HepG2 (cell line): ENCODE data around the gene SETD1A. TPM values are rescaled to one million over a fixed set of nuclear protein-coding genes. Genes with fewer than 3 reads are reported as not detected.
A peak's percentile ranks its signal among the peaks of the same experiment; 100 is the strongest.

Source experiments
- DNMT1 ChIP-seq: sonication (generic); formaldehyde crosslinking; IDR thresholded peaks from 2 replicates; pipeline ENCODE4 v1.5.1; 2020; ENCODE audit warnings: mild to moderate bottlenecking, missing genetic modification reagents
- KLF11 ChIP-seq: IDR thresholded peaks from 2 replicates; pipeline ENCODE4 v1.6.1; 2016; ENCODE audit warnings: missing compliant biosample characterization
- KLF6 ChIP-seq: IDR thresholded peaks from 2 replicates; pipeline ENCODE4 v1.8.0; 2016; ENCODE audit warnings: missing biosample characterization, missing genetic modification reagents
- NR1H2 ChIP-seq: sonication (generic); formaldehyde crosslinking; IDR thresholded peaks from 2 replicates; pipeline ENCODE4 v1.8.1; 2022; ENCODE audit warnings: low read depth, missing genetic modification reagents, borderline replicate concordance
- SIN3B ChIP-seq: fragments of 150-350 bp; IDR thresholded peaks from 2 replicates; pipeline ENCODE4 v1.6.1; 2014; ENCODE audit warnings: low read length
- SRY ChIP-seq: sonication (generic); formaldehyde crosslinking; IDR thresholded peaks from 2 replicates; pipeline ENCODE4 v1.8.0; 2022; ENCODE audit warnings: mild to moderate bottlenecking, missing genetic modification reagents
- ZFP36L2 ChIP-seq: sonication (generic); formaldehyde crosslinking; IDR thresholded peaks from 2 replicates; pipeline ENCODE4 v1.4.0; 2020; ENCODE audit warnings: missing genetic modification reagents
- ZFX ChIP-seq: sonication (generic); formaldehyde crosslinking; IDR thresholded peaks from 2 replicates; pipeline ENCODE4 v1.4.0; 2020; ENCODE audit warnings: mild to moderate bottlenecking, low read depth, missing genetic modification reagents, moderate library complexity
- ZNF207 ChIP-seq: fragments of 450-650 bp; IDR thresholded peaks from 2 replicates; pipeline ENCODE4 v1.6.1; 2016; ENCODE audit warnings: antibody characterized with exemption, borderline replicate concordance
- ZNF598 ChIP-seq: sonication (generic); formaldehyde crosslinking; IDR thresholded peaks from 2 replicates; pipeline ENCODE4 v1.5.1; 2020; ENCODE audit warnings: mild to moderate bottlenecking, missing genetic modification reagents, borderline replicate concordance
- ZNF7 ChIP-seq: IDR thresholded peaks from 2 replicates; pipeline ENCODE4 v1.6.1; 2016; ENCODE audit warnings: missing biosample characterization, missing genetic modification reagents
- ZSCAN12 ChIP-seq: sonication (generic); formaldehyde crosslinking; IDR thresholded peaks from 2 replicates; pipeline ENCODE4 v1.9.0; 2021; ENCODE audit warnings: mild to moderate bottlenecking, missing genetic modification reagents
- ZSCAN22 ChIP-seq: sonication (generic); formaldehyde crosslinking; IDR thresholded peaks from 2 replicates; pipeline ENCODE4 v1.4.0; 2020; ENCODE audit warnings: mild to moderate bottlenecking, missing genetic modification reagents
- polyA plus RNA-seq, 8 experiments: library from polyadenylated mRNA; depleted of rRNA in 3 of 8; stranded (reverse) in 7 of 8; unstranded in 1 of 8; fragments of >200 nt; fragmentation: Illumina TruSeq in 4 of 8; extraction: Trizol in 4 of 8; gene quantifications; 2 replicates each; pipeline versions ENCODE4 v1.2.1 to v1.2.3, GENCODE V29; 2011 to 2016; ENCODE audit warnings: low read depth in 4 of 8, missing spikeins in 1 of 8, mixed read lengths in 1 of 8; ENCODE audit not compliant: insufficient read depth in 1 of 8
- total RNA-seq, 5 experiments: library from RNA; depleted of rRNA; stranded (reverse); fragments of >200 nt; fragmentation: Illumina TruSeq; extraction: Trizol; gene quantifications; 2 replicates each; pipeline ENCODE4 v1.2.3, GENCODE V29; 2016; ENCODE audit warnings: low read depth in 1 of 5
- TF ChIP-seq, protein P1 (sequence below): sonication (generic); formaldehyde crosslinking; IDR thresholded peaks from 2 replicates; pipeline ENCODE4; 2020; ENCODE audit warnings: missing genetic modification reagents, mild to moderate bottlenecking, borderline replicate concordance
- TF ChIP-seq, protein P2 (sequence below): sonication (generic); formaldehyde crosslinking; IDR thresholded peaks from 2 replicates; pipeline ENCODE4 v1.4.0; 2020; ENCODE audit warnings: missing genetic modification reagents, low read depth, mild to moderate bottlenecking, borderline replicate concordance
- TF ChIP-seq, protein P3 (sequence below): sonication (generic); formaldehyde crosslinking; IDR thresholded peaks from 2 replicates; pipeline ENCODE4 v1.4.0; 2020; ENCODE audit warnings: mild to moderate bottlenecking, missing genetic modification reagents

SETD1A gene
- total and polyA plus RNA-seq, 2 of the 13 experiments (the other 11 are each of a cell fraction or from before 2014, with no cell fraction given), result 3.8 to 5.6 TPM

DNA sequence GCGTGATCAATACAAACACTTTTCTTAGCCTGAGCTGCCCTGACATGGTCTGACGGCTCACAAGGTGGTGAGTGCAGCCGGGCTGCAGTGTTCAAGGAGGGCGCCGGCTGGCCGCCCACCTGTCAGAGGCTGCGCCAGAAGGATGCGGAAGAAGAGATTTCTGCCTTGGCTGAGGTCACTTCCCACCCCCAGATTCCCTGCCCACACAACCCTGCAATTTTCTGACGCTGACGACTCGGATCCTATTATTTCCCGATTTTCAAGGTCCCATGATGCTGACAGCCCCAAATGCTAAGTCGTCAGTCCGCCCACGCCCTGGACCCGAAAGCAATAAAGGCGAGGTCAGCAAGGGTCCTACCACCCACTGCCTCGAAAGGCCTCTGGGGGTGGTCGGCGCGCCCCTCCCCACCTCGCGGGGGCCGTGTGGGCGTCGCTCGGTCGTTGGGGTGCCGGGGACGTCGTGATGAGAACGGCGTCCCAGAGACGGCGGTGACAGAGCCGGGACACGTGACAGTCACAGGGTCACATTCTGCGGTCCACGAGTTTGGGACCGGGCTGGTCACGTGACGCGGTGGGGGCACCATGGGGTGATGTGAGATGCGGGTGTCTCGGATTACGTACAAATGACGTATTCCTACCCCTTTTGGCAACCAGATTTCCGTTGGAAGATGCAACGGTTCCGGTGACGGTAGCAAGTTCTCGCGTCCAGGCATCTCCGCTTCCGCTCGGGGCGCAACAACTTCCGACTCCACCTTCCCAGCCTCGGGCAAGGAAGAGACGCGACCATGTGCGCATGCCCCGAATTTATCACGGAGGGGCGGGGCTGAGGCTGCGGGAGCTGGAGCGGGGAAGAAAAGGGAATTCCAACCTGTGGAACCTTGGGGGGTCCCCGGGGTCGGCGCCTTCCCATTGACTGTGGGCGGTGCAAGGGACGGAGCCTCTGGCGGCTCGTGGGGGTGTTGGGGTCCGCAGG, 75.5 kb downstream of the SETD1A start, which contains the start of gene STX4 (continued):
- peak; percentile 68; the same call in 1 of the 2 replicates for TF ChIP-seq SRY
- TF ChIP-seq, protein P1, sequence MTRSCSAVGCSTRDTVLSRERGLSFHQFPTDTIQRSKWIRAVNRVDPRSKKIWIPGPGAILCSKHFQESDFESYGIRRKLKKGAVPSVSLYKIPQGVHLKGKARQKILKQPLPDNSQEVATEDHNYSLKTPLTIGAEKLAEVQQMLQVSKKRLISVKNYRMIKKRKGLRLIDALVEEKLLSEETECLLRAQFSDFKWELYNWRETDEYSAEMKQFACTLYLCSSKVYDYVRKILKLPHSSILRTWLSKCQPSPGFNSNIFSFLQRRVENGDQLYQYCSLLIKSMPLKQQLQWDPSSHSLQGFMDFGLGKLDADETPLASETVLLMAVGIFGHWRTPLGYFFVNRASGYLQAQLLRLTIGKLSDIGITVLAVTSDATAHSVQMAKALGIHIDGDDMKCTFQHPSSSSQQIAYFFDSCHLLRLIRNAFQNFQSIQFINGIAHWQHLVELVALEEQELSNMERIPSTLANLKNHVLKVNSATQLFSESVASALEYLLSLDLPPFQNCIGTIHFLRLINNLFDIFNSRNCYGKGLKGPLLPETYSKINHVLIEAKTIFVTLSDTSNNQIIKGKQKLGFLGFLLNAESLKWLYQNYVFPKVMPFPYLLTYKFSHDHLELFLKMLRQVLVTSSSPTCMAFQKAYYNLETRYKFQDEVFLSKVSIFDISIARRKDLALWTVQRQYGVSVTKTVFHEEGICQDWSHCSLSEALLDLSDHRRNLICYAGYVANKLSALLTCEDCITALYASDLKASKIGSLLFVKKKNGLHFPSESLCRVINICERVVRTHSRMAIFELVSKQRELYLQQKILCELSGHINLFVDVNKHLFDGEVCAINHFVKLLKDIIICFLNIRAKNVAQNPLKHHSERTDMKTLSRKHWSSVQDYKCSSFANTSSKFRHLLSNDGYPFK (CRISPR knock-in tag), result peak; percentile 86; the same call in 1 of the 2 replicates
- TF ChIP-seq KLF11, result 0 out of 2 replicates have a peak, but pooled peaks have one; percentile 37
- 0 out of 2 replicates have a peak, but pooled peaks have one; percentile 18 for TF ChIP-seq KLF6 (CRISPR knock-in tag)
- no peak for TF ChIP-seq ZSCAN22 (CRISPR knock-in tag)
- TF ChIP-seq, protein P2, sequence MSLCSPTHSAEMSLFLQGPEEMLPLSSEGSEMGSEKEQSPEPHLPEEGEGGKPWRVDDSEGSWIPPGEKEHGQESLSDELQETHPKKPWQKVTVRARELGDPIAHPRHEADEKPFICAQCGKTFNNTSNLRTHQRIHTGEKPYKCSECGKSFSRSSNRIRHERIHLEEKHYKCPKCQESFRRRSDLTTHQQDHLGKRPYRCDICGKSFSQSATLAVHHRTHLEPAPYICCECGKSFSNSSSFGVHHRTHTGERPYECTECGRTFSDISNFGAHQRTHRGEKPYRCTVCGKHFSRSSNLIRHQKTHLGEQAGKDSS, result no peak
- TF ChIP-seq SIN3B, result peak; percentile 61; the same call in 1 of the 2 replicates
- TF ChIP-seq ZNF207, result peak; percentile 78; the same call in 1 of the 2 replicates
- peak; percentile 95; the same call in 1 of the 2 replicates for TF ChIP-seq DNMT1 (CRISPR knock-in tag)
- peak; percentile 83; the same call in 1 of the 2 replicates for TF ChIP-seq NR1H2 (CRISPR knock-in tag)
- TF ChIP-seq ZNF7, result no peak
- no peak for TF ChIP-seq ZSCAN12 (CRISPR knock-in tag)
- TF ChIP-seq, protein P3, sequence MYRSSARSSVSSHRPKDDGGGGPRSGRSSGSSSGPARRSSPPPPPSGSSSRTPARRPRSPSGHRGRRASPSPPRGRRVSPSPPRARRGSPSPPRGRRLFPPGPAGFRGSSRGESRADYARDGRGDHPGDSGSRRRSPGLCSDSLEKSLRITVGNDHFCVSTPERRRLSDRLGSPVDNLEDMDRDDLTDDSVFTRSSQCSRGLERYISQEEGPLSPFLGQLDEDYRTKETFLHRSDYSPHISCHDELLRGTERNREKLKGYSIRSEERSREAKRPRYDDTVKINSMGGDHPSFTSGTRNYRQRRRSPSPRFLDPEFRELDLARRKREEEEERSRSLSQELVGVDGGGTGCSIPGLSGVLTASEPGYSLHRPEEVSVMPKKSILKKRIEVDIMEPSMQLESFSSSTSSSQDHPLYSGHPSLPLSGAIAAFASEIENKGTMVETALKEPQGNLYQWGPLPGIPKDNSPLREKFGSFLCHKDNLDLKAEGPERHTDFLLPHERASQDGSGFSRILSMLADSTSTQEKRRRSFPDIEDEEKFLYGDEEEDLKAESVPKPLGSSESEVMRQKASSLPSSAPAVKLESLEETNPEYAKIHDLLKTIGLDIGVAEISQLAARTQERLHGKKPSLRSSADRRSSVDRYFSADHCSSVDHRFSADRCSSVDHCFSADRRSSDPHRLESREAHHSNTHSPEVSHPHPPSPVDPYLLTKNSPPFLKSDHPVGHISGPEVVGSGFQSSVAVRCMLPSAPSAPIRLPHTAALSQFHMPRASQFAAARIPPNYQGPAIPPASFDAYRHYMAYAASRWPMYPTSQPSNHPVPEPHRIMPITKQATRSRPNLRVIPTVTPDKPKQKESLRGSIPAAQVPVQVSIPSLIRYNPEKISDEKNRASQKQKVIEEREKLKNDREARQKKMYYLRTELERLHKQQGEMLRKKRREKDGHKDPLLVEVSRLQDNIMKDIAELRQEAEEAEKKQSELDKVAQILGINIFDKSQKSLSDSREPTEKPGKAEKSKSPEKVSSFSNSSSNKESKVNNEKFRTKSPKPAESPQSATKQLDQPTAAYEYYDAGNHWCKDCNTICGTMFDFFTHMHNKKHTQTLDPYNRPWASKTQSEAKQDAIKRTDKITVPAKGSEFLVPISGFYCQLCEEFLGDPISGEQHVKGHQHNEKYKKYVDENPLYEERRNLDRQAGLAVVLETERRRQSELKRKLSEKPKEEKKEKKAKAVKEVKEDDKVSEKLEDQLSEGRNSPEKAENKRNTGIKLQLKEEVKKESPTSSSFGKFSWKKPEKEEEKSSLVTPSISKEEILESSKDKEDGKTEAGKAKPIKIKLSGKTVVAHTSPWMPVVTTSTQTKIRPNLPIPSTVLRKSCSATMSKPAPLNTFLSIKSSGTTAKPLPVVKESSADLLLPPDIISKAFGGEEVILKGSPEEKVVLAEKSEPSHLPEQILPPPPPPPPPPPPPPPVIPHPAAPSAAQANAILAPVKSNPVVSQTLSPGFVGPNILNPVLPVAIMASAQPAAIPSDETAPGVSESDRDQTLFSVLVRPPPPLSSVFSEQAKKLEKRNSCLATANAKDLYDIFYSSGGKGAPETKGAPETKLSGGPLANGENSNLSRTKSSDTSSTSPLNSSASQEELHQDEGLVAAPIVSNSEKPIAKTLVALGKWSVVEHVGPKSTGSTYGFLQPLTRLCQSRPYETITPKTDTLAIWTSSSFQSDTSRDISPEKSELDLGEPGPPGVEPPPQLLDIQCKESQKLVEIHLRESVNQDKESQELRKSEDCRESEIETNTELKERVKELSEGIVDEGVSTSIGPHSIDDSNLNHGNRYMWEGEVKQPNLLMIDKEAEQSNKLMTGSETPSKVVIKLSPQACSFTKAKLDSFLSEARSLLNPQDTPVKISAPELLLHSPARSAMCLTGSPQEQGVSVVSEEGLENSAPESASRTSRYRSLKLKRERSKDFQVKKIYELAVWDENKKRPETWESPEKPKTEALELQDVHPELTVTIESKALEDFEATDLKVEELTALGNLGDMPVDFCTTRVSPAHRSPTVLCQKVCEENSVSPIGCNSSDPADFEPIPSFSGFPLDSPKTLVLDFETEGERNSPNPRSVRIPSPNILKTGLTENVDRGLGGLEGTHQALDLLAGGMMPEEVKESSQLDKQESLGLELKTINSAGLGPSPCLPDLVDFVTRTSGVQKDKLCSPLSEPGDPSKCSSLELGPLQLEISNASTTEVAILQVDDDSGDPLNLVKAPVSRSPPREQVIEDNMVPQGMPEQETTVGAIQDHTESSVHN (CRISPR knock-in tag), result no peak; the same call in 1 of the 2 replicates
- no peak; the same call in 1 of the 2 replicates for TF ChIP-seq ZFP36L2 (CRISPR knock-in tag)
- no peak; the same call in 1 of the 2 replicates for TF ChIP-seq ZFX
- TF ChIP-seq ZNF598, result peak; percentile 93; the same call in 1 of the 2 replicates
